Lung (tissue), 12 donors: ENCODE measurements around the gene MAMDC4. TPM values are rescaled to one million over a fixed set of nuclear protein-coding genes. Genes with fewer than 3 reads are reported as not detected.

Experiments
- ATAC-seq: fragments of 200-7000 bp; cut with Tn5 transposase; one replicate; pipeline ENCODE4 v1.9.1; 2020; ENCODE audit warnings: moderate number of reproducible peaks; ENCODE audit not compliant: insufficient read depth, low FRiP score
- DNase-seq, 3 donors: peaks; one replicate each; pipeline ENCODE4 v3.0.0-alpha.2; 2013 to 2017
- H3K27ac ChIP-seq, 2 donors: one replicate each; pipeline ENCODE4 v1.5.1; 2013; ENCODE audit warnings: mild to moderate bottlenecking in 2 of 2, moderate library complexity in 2 of 2, control low read depth in 1 of 2, inconsistent platforms in 1 of 2, low read depth in 1 of 2, low read length in 1 of 2
- H3K27me3 ChIP-seq, 3 donors: one replicate each; pipeline ENCODE4 v1.5.1; 2013; ENCODE audit warnings: low read length in 2 of 3; ENCODE audit not compliant: control insufficient read depth in 3 of 3, insufficient read depth in 3 of 3
- H3K36me3 ChIP-seq, 4 donors: one replicate each; pipeline ENCODE4 v1.5.1; 2013; ENCODE audit warnings: low read length in 4 of 4, mild to moderate bottlenecking in 1 of 4, moderate library complexity in 1 of 4; ENCODE audit not compliant: control insufficient read depth in 4 of 4, insufficient read depth in 4 of 4
- H3K4me1 ChIP-seq, 5 donors: one replicate each; pipeline ENCODE4 v1.5.1; 2013; ENCODE audit warnings: low read length in 5 of 5, mild to moderate bottlenecking in 2 of 5, moderate library complexity in 1 of 5; ENCODE audit not compliant: control insufficient read depth in 5 of 5, insufficient read depth in 5 of 5
- H3K4me3 ChIP-seq: one replicate; pipeline ENCODE4 v1.5.1; 2013; ENCODE audit warnings: mild to moderate bottlenecking, control low read depth, moderate library complexity
- H3K9ac ChIP-seq, 2 donors: one replicate each; pipeline ENCODE4 v1.5.1; 2013; ENCODE audit warnings: low read length in 2 of 2, control low read depth in 1 of 2; ENCODE audit not compliant: insufficient read depth in 1 of 2
- H3K9me3 ChIP-seq, 4 donors: one replicate each; pipeline ENCODE4 v1.5.1; 2013; ENCODE audit warnings: low read length in 3 of 4, mild to moderate bottlenecking in 1 of 4, moderate library complexity in 1 of 4; ENCODE audit not compliant: control insufficient read depth in 4 of 4, insufficient read depth in 3 of 4
- CTCF ChIP-seq: IDR thresholded peaks from 2 replicates; pipeline ENCODE4 v1.5.1; 2012; ENCODE audit warnings: mild to moderate bottlenecking; ENCODE audit errors: control extremely low read depth, extremely low read depth
- WGBS, 2 donors: extraction: QIAGEN DNeasy Blood & Tissue Kit; methylation state at CpG; one replicate each; pipeline ENCODE4 v1.1.7; 2013; 5-methylcytosine and 5-hydroxymethylcytosine counted together
- polyA plus RNA-seq, 2 donors: library from polyadenylated mRNA; stranded (reverse); fragments of 200-250 nt; gene quantifications; one replicate each; pipeline ENCODE4 v1.2.1, GENCODE V29; 2013
- total RNA-seq, 2 donors: library from RNA; depleted of rRNA in 1 of 2; stranded (reverse); fragments of >200 nt in 1 of 2; gene quantifications; one replicate each; pipeline ENCODE4 v1.2.1, GENCODE V29; 2014 to 2021
- donor health status: control.
- donor health status: control.
- donor health status: Bipolar disorder and iron deficiency.
- donor health status: healthy.
- donor health status: DM: yes; HTN: yes; CAD: no.

The MAMDC4 gene
- total and polyA plus RNA-seq, 4 donors = 5.6 to 13.2 (median 7.1) TPM

GRCh38 chr9:136804509-136805206 lies 47.5 kb upstream of the MAMDC4 start:
- no peak overlapping the region for H3K4me3 ChIP-seq
- peaks cover 0 to 13% (median 3%) of the 10 kb centered on the region in 3 donors for H3K27me3 ChIP-seq
- ATAC-seq (no peak), DNase-seq (no peak)
- no peaks in the 10 kb centered on the region for H3K9me3 ChIP-seq
- H3K36me3 ChIP-seq = peaks cover 0 to 3% (median 0%) of the 10 kb centered on the region in 4 donors
- H3K27ac ChIP-seq = no peak overlapping the region
- 92 to 94% methylated on average over 20 of the region's 20 CpGs for WGBS, 2 donors
- no peak overlapping the region for H3K9ac ChIP-seq
- peaks cover 3 to 26% (median 7%) of the 10 kb centered on the region in 5 donors for H3K4me1 ChIP-seq
- no peak for TF ChIP-seq CTCF

- WGBS, 2 donors = 92 to 93% methylated on average over 11 to 12 of the region's 12 CpGs
- Histone ChIP-seq H3K9me3 (no peaks in the 10 kb centered on the region), H3K4me3 (no peak overlapping the region), H3K9ac (no peak overlapping the region), H3K4me1 (peaks cover 3 to 32% (median 4%) of the 10 kb centered on the region in 5 donors), H3K27ac (no peak overlapping the region), H3K36me3 (peaks cover 0 to 5% (median 0%) of the 10 kb centered on the region in 4 donors), H3K27me3 (peaks cover 0 to 10% (median 3%) of the 10 kb centered on the region in 3 donors)
- DNase-seq (no peak), ATAC-seq (no peak)
- no peak for TF ChIP-seq CTCF
Measured at GRCh38 chr9:136805207-136805740, 46.9 kb upstream of the MAMDC4 start.

GRCh38 chr9:136806067-136806466 lies 46.1 kb upstream of the MAMDC4 start:
- H3K27ac ChIP-seq = no peak overlapping the region
- no peak overlapping the region for H3K4me3 ChIP-seq
- peaks cover 0 to 25% (median 4%) of the 10 kb centered on the region in 5 donors for H3K4me1 ChIP-seq
- TF ChIP-seq CTCF = no peak
- ATAC-seq (no peak), DNase-seq (no peak)
- 96 to 97% methylated on average over 10 of the region's 10 CpGs for WGBS, 2 donors
- H3K36me3 ChIP-seq = peaks cover 0 to 5% (median under 1%) of the 10 kb centered on the region in 4 donors
- no peak overlapping the region for H3K9ac ChIP-seq
- H3K9me3 ChIP-seq = no peaks in the 10 kb centered on the region
- peaks cover 0 to 7% (median 3%) of the 10 kb centered on the region in 3 donors for H3K27me3 ChIP-seq
